Loucy (cell line): ENCODE data around the gene TCERG1.

Experiments used
- H2AFZ ChIP-seq: fragments of 200-600 bp; sonication (generic); 2 replicates; pipeline ENCODE4 v1.6.0; 2016; ENCODE audit warnings: antibody characterized with exemption, mild to moderate bottlenecking, low read length, moderate library complexity
- H3F3A ChIP-seq: fragments of 200-600 bp; 2 replicates; pipeline ENCODE4 v1.6.0; 2016; ENCODE audit warnings: antibody characterized with exemption, low read depth, mild to moderate bottlenecking
- H3K27me3 ChIP-seq: fragments of 200-600 bp; sonication (generic); 2 replicates; pipeline ENCODE4 v1.6.1; 2014; ENCODE audit warnings: low read length, mild to moderate bottlenecking; ENCODE audit not compliant: insufficient read depth, poor library complexity, severe bottlenecking
- H3K36me3 ChIP-seq: fragments of 200-600 bp; sonication (generic); 2 replicates; pipeline ENCODE4 v1.6.1; 2016; ENCODE audit warnings: low read length; ENCODE audit not compliant: insufficient read depth
- H3K4me1 ChIP-seq: fragments of 200-600 bp; sonication (generic); 2 replicates; pipeline ENCODE4 v1.5.1; 2014; ENCODE audit warnings: low read length, mild to moderate bottlenecking; ENCODE audit not compliant: insufficient read depth, poor library complexity, severe bottlenecking
- H3K4me2 ChIP-seq: fragments of 200-600 bp; sonication (generic); 2 replicates; pipeline ENCODE4 v1.6.0; 2014; ENCODE audit warnings: antibody characterized with exemption, low read length, low read depth, mild to moderate bottlenecking; ENCODE audit not compliant: poor library complexity, severe bottlenecking
- H3K4me3 ChIP-seq: fragments of 200-600 bp; sonication (generic); 2 replicates; pipeline ENCODE4 v1.5.1; 2014; ENCODE audit warnings: low read length, mild to moderate bottlenecking, mixed read lengths; ENCODE audit not compliant: poor library complexity, severe bottlenecking
- H3K79me2 ChIP-seq: fragments of 200-600 bp; sonication (generic); 2 replicates; pipeline ENCODE4 v1.6.1; 2014; ENCODE audit warnings: low read length; ENCODE audit not compliant: insufficient read depth
- H3K9ac ChIP-seq: fragments of 200-600 bp; sonication (generic); 2 replicates; pipeline ENCODE4 v1.6.0; 2014; ENCODE audit warnings: mild to moderate bottlenecking, low read depth, low read length, moderate library complexity; ENCODE audit not compliant: poor library complexity, severe bottlenecking
- H3K9me2 ChIP-seq: fragments of 200-600 bp; sonication (generic); replicated peaks from 2 replicates; pipeline ENCODE4 v1.6.1; 2016; ENCODE audit warnings: low read depth, low read length, mixed read lengths
- H3K9me3 ChIP-seq: fragments of 200-600 bp; sonication (generic); 2 replicates; pipeline ENCODE4 v1.6.1; 2014; ENCODE audit warnings: mild to moderate bottlenecking, antibody characterized with exemption, low read length, low read depth; ENCODE audit not compliant: insufficient read depth
- H4K20me1 ChIP-seq: fragments of 200-600 bp; sonication (generic); 2 replicates; pipeline ENCODE4 v1.6.0; 2014; ENCODE audit warnings: antibody characterized with exemption, low read length, mild to moderate bottlenecking; ENCODE audit not compliant: insufficient read depth, poor library complexity, severe bottlenecking
- CTCF ChIP-seq: fragments of 200-600 bp; sonication (generic); conservative IDR thresholded peaks from 2 replicates; pipeline ENCODE4 v1.5.1; 2014; ENCODE audit warnings: mild to moderate bottlenecking, antibody characterized with exemption, low read length
- EZH2phosphoT487 ChIP-seq: fragments of 200-600 bp; IDR thresholded peaks from 2 replicates; pipeline ENCODE4 v1.6.1; 2018; ENCODE audit warnings: antibody characterized with exemption, mild to moderate bottlenecking, moderate library complexity, borderline replicate concordance

TCERG1 gene

GRCh38 chr5:146507428-146507827 lies 60.3 kb downstream of the TCERG1 start:
- Histone ChIP-seq H3K9ac (no peak overlapping the region), H3K27me3 (no peaks in the 10 kb centered on the region), H3K4me2 (no peak overlapping the region), H4K20me1 (no peaks in the 10 kb centered on the region), H3K9me3 (no peaks in the 10 kb centered on the region), H3K9me2 (no peaks in the 10 kb centered on the region), H3K36me3 (peaks cover 92% of the 10 kb centered on the region), H2AFZ (no peak overlapping the region), H3K4me3 (no peak overlapping the region), H3F3A (no peaks in the 10 kb centered on the region), H3K79me2 (no peaks in the 10 kb centered on the region), H3K4me1 (no peaks in the 10 kb centered on the region)
- TF ChIP-seq CTCF, result no peak
- no peak for TF ChIP-seq EZH2phosphoT487

GRCh38 chr5:146510559-146511125 lies 63.5 kb downstream of the TCERG1 start:
- H3K4me3 ChIP-seq, result no peak overlapping the region
- no peaks in the 10 kb centered on the region for H3K4me1 ChIP-seq
- H3F3A ChIP-seq, result no peaks in the 10 kb centered on the region
- H3K36me3 ChIP-seq, result peaks cover 65% of the 10 kb centered on the region
- H3K9me2 ChIP-seq, result no peaks in the 10 kb centered on the region
- no peaks in the 10 kb centered on the region for H3K9me3 ChIP-seq
- TF ChIP-seq EZH2phosphoT487 (no peak), CTCF (no peak)
- H3K9ac ChIP-seq, result no peak overlapping the region
- no peaks in the 10 kb centered on the region for H4K20me1 ChIP-seq
- H3K4me2 ChIP-seq, result no peak overlapping the region
- no peak overlapping the region for H2AFZ ChIP-seq
- H3K27me3 ChIP-seq, result no peaks in the 10 kb centered on the region
- no peaks in the 10 kb centered on the region for H3K79me2 ChIP-seq

- no peaks in the 10 kb centered on the region for H3K9me3 ChIP-seq
- H4K20me1 ChIP-seq, result no peaks in the 10 kb centered on the region
- H3F3A ChIP-seq, result no peaks in the 10 kb centered on the region
- H3K27me3 ChIP-seq, result no peaks in the 10 kb centered on the region
- no peak overlapping the region for H3K9ac ChIP-seq
- TF ChIP-seq CTCF (no peak), EZH2phosphoT487 (no peak)
- H3K4me2 ChIP-seq, result no peak overlapping the region
- H3K4me1 ChIP-seq, result no peaks in the 10 kb centered on the region
- H2AFZ ChIP-seq, result no peak overlapping the region
- no peaks in the 10 kb centered on the region for H3K79me2 ChIP-seq
- H3K9me2 ChIP-seq, result no peaks in the 10 kb centered on the region
- H3K36me3 ChIP-seq, result peaks cover 39% of the 10 kb centered on the region
- H3K4me3 ChIP-seq, result no peak overlapping the region
These were observed 66.3 kb downstream of the TCERG1 start for GRCh38 chr5:146513462-146513861.
